Measurements from ENCODE around the gene LDB2. TPM values are rescaled to one million over a fixed set of nuclear protein-coding genes. Genes with fewer than 3 reads are reported as not detected.
A peak's percentile ranks its signal among the peaks of the same experiment; 100 is the strongest.

The LDB2 gene
- total and polyA plus RNA-seq, 3 donors from 2014 or later: 14.6 to 17.8 (median 15.7) TPM

GRCh38 chr4:16896881-16897750, 1.3 kb downstream of the LDB2 start:
- no peaks in the 10 kb centered on the region for H3K36me3 ChIP-seq (ENCODE audit: low read depth, missing control alignments)
- peak overlapping the region; percentile 12 to 50 for H3K27ac ChIP-seq
- intact Hi-C loops (cut with DNase I; ENCODE audit: low total_unique reads): no loop called here
- no peaks in the 10 kb centered on the region for H3K27me3 ChIP-seq
- no peaks in the 10 kb centered on the region for H3K4me1 ChIP-seq
- 23 to 26% methylated on average over 7 of the region's 7 CpGs for WGBS, 2 donors
- peak overlapping the region; percentile 39 to 40 for H3K4me3 ChIP-seq
- TF ChIP-seq CTCF (IDR thresholded peaks at IDR 0.05): no peak
- no peak for TF ChIP-seq POLR2A (IDR thresholded peaks at IDR 0.05)
- DNase-seq: no peak
- no peaks in the 10 kb centered on the region for H3K9me3 ChIP-seq

DNA sequence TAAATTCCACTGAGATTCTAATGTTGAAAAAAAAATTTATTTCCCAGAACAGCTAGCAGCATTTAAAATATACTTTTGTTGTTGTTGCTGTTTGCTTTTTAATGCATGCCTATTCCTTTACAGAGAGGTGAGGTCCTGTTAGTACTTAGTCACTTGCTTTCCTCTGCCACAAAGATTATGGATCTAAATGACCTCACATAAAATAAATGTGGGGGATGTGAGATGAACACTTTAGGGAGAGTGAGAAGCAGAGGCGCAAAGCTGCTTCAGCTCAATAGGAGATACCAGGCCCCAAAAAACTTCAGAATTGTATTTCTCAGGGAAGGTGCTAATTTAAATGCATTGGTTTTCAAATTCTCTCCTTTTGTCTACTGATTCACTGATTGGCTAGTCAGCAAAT, 4.0 kb downstream of the LDB2 start:
- intact Hi-C loops (cut with DNase I; ENCODE audit: low total_unique reads): no loop called here
- H3K9me3 ChIP-seq: no peaks in the 10 kb centered on the region
- peaks cover 5% of the 10 kb centered on the region for H3K4me1 ChIP-seq
- H3K27me3 ChIP-seq: no peaks in the 10 kb centered on the region
- 74 to 93% methylated on average over 1 of the region's 1 CpG for WGBS, 2 donors
- H3K4me3 ChIP-seq: no peak overlapping the region
- no peaks in the 10 kb centered on the region for H3K36me3 ChIP-seq (ENCODE audit: low read depth, missing control alignments)
- peak overlapping the region in 1 of 2 donors; percentile 57 for H3K27ac ChIP-seq
- no peak for TF ChIP-seq CTCF (IDR thresholded peaks at IDR 0.05)
- no peak for TF ChIP-seq POLR2A (IDR thresholded peaks at IDR 0.05)
- DNase-seq: no peak

DNA sequence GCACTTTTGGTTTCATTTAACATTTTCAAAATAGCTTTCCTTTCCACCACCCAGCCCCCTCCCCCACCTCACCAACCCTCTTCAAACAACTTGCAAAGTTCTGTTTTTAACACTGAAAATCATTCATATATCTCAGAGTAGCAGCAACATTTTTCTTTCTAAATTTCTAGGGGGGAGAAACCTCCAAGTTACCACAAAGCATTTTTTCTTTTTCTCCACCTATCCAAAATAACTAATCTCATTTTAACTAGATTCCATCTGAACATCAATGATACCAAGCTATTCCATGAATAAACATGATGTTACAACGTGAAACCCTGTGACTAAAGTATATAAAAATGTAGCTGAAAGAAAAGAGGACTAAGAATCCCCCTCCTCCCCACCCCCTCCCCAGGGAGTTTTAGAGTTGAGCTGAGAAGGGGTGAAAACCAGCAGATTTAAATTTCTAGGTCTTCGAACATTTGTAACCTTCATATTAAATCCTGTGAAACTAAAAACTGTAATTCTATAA, 5.2 kb downstream of the LDB2 start:
- H3K27me3 ChIP-seq: no peaks in the 10 kb centered on the region
- no peaks in the 10 kb centered on the region for H3K36me3 ChIP-seq (ENCODE audit: low read depth, missing control alignments)
- no peak overlapping the region for H3K4me3 ChIP-seq
- WGBS, 2 donors: 23 to 32% methylated on average over 2 of the region's 2 CpGs
- no peak for DNase-seq
- H3K27ac ChIP-seq: peak overlapping the region in 1 of 2 donors; percentile 64
- no peaks in the 10 kb centered on the region for H3K9me3 ChIP-seq
- H3K4me1 ChIP-seq: peaks cover 5% of the 10 kb centered on the region
- TF ChIP-seq CTCF (IDR thresholded peaks at IDR 0.05): no peak
- TF ChIP-seq POLR2A (IDR thresholded peaks at IDR 0.05): no peak
- intact Hi-C loops (cut with DNase I; ENCODE audit: low total_unique reads): no loop called here

GRCh38 chr4:16890651-16891050, 7.8 kb downstream of the LDB2 start:
- no peak overlapping the region for H3K27ac ChIP-seq
- DNase-seq: no peak
- no peak overlapping the region for H3K4me3 ChIP-seq
- H3K36me3 ChIP-seq (ENCODE audit: low read depth, missing control alignments): no peaks in the 10 kb centered on the region
- WGBS, 2 donors: 79% methylated on average over 2 of the region's 2 CpGs
- peaks cover 5% of the 10 kb centered on the region for H3K4me1 ChIP-seq
- intact Hi-C loops (cut with DNase I; ENCODE audit: low total_unique reads): no loop called here
- TF ChIP-seq CTCF (IDR thresholded peaks at IDR 0.05) (no peak), POLR2A (IDR thresholded peaks at IDR 0.05) (no peak)
- H3K9me3 ChIP-seq: no peaks in the 10 kb centered on the region
- no peaks in the 10 kb centered on the region for H3K27me3 ChIP-seq
